ENCODE data around the gene GYPC.
"Not testable (repeated sequence)": the region's sequence is repeated elsewhere in the genome, so short reads cannot be mapped to it uniquely, and the experiment has no call there.

Gene GYPC

DNA sequence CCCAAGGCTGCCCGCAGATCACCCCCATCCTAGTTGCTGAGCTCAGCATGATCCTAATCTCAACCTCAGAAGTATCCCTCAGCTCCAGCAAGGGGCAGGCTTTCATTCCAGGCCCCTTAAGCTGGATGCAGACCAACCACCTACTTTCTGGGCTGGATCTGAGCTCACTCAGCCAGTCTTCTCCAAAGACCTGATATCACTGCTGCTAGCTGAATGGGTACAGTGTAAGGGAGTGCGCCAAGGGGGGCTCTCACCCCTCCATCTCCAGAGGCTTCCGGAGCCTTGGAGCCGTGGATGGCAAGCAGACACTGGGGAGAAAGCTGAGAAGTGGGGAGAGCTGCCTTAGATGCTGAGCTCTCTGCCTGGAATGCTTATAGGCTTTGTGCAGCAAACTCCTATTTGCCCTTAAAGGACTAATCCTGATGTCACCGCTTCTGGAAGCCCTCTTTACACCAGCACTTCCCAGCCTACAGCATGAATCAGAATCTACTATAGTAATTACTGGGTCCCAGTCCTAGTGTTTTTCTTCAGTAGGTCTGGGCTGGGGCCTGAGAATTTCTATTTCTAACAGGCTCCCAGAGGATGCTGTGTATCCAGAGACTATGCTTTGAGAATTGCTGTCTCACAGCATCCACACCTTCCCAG lies 31.0 kb downstream of the GYPC start:
- no peaks in the 10 kb centered on the region for H3K27me3 ChIP-seq (ENCODE audit: low read depth, low read length)
- H3K79me2 ChIP-seq (ENCODE audit: low read length): no peaks in the 10 kb centered on the region
- TF ChIP-seq EZH2phosphoT487 (IDR thresholded peaks at IDR 0.05; ENCODE audit: low read depth): no peak
- TF ChIP-seq CTCF (IDR thresholded peaks at IDR 0.05; ENCODE audit: low read depth, low read length): no peak
- H3K4me1 ChIP-seq (ENCODE audit: low read length): peaks cover 9% of the 10 kb centered on the region
- peaks cover 5% of the 10 kb centered on the region; the same call in 1 of the 2 replicates for H4K20me1 ChIP-seq (ENCODE audit: insufficient read depth, low read length)
- peaks cover 34% of the 10 kb centered on the region for H3K36me3 ChIP-seq (replicated peaks; ENCODE audit: low read depth, low read length)
- no peaks in the 10 kb centered on the region for H3K9me3 ChIP-seq (ENCODE audit: insufficient read depth, low read length)
- no peak overlapping the region for H3K4me3 ChIP-seq (ENCODE audit: low read length)
- H3K27ac ChIP-seq (ENCODE audit: low read length): no peak overlapping the region
- no peak overlapping the region for H3K4me2 ChIP-seq (ENCODE audit: low read length)
- H2AFZ ChIP-seq (ENCODE audit: low read depth, low read length): no peak overlapping the region
- no peak overlapping the region for H3K9ac ChIP-seq (ENCODE audit: low read length)

DNA sequence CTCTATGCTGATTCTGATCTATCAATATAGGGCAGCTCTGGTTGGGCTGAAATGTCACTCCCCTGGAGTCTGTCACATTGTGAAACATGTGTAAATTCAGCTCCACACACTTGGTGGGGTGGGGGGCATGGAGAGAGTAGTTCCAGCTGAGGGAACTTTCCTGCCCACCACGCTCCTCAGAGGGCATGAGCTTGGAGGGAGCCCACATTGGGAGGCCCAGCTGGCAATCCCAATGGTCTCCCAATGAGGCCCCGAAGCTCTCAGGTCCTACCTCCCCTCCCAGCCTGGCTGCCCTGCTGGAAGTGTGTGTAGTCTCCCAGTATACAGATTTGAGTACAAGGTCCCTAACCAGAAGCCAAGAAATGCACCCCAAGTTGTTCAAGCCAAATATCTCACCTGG lies 31.5 kb downstream of the GYPC start:
- H3K4me1 ChIP-seq (ENCODE audit: low read length): peaks cover 4% of the 10 kb centered on the region
- no peak overlapping the region for H3K27ac ChIP-seq (ENCODE audit: low read length)
- H3K36me3 ChIP-seq (replicated peaks; ENCODE audit: low read depth, low read length): peaks cover 36% of the 10 kb centered on the region
- H3K4me3 ChIP-seq (ENCODE audit: low read length): no peak overlapping the region
- H3K79me2 ChIP-seq (ENCODE audit: low read length): no peaks in the 10 kb centered on the region
- H4K20me1 ChIP-seq (ENCODE audit: insufficient read depth, low read length): peaks cover 5% of the 10 kb centered on the region; the same call in 1 of the 2 replicates
- H3K27me3 ChIP-seq (ENCODE audit: low read depth, low read length): no peaks in the 10 kb centered on the region
- no peak overlapping the region for H3K4me2 ChIP-seq (ENCODE audit: low read length)
- TF ChIP-seq EZH2phosphoT487 (IDR thresholded peaks at IDR 0.05; ENCODE audit: low read depth) (no peak), CTCF (IDR thresholded peaks at IDR 0.05; ENCODE audit: low read depth, low read length) (no peak)
- H3K9ac ChIP-seq (ENCODE audit: low read length): no peak overlapping the region
- no peaks in the 10 kb centered on the region for H3K9me3 ChIP-seq (ENCODE audit: insufficient read depth, low read length)
- no peak overlapping the region for H2AFZ ChIP-seq (ENCODE audit: low read depth, low read length)

GRCh38 chr2:126688594-126688993 lies 32.6 kb downstream of the GYPC start:
- H3K9ac ChIP-seq (ENCODE audit: low read length); H4K20me1 ChIP-seq (ENCODE audit: insufficient read depth, low read length); H3K27me3 ChIP-seq (ENCODE audit: low read depth, low read length); H3K27ac ChIP-seq (ENCODE audit: low read length); H3K4me1 ChIP-seq (ENCODE audit: low read length); H3K4me2 ChIP-seq (ENCODE audit: low read length); H2AFZ ChIP-seq (ENCODE audit: low read depth, low read length); H3K4me3 ChIP-seq (ENCODE audit: low read length); H3K79me2 ChIP-seq (ENCODE audit: low read length); H3K9me3 ChIP-seq (ENCODE audit: insufficient read depth, low read length): not testable (repeated sequence)
- peaks cover 35% of the 10 kb centered on the region for H3K36me3 ChIP-seq (replicated peaks; ENCODE audit: low read depth, low read length)

DNA sequence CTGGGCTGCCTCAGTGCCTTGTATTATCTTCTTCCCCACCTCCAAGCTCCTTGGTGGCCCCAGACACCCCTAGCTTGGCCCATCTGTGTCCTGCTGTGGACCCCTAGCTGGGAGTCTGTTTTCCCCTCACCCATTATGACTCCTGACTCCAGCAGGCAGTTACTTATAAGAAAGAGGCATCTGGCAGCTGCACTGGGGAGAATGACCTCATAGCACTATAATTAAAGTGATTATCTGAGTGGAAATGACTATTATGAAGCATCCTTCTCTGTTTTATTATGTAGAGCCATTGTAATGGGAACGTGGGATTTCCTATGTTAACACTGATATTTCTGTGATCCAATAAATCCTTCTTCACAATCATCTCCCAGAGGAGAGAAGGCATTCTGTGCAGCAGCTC lies 36.3 kb downstream of the GYPC start:
- H3K4me3 ChIP-seq (ENCODE audit: low read length); H3K27me3 ChIP-seq (ENCODE audit: low read depth, low read length); H2AFZ ChIP-seq (ENCODE audit: low read depth, low read length); H3K4me2 ChIP-seq (ENCODE audit: low read length); H3K79me2 ChIP-seq (ENCODE audit: low read length); H3K27ac ChIP-seq (ENCODE audit: low read length); H4K20me1 ChIP-seq (ENCODE audit: insufficient read depth, low read length); H3K4me1 ChIP-seq (ENCODE audit: low read length); H3K9ac ChIP-seq (ENCODE audit: low read length); H3K9me3 ChIP-seq (ENCODE audit: insufficient read depth, low read length): not testable (repeated sequence)
- peaks cover 22% of the 10 kb centered on the region for H3K36me3 ChIP-seq (replicated peaks; ENCODE audit: low read depth, low read length)

GRCh38 chr2:126692934-126693592 lies 37.1 kb downstream of the GYPC start:
- H3K27me3 ChIP-seq (ENCODE audit: low read depth, low read length); H3K79me2 ChIP-seq (ENCODE audit: low read length); H3K4me1 ChIP-seq (ENCODE audit: low read length); H3K9ac ChIP-seq (ENCODE audit: low read length); H3K4me3 ChIP-seq (ENCODE audit: low read length); H3K4me2 ChIP-seq (ENCODE audit: low read length); H3K27ac ChIP-seq (ENCODE audit: low read length); H2AFZ ChIP-seq (ENCODE audit: low read depth, low read length); H4K20me1 ChIP-seq (ENCODE audit: insufficient read depth, low read length); H3K9me3 ChIP-seq (ENCODE audit: insufficient read depth, low read length): not testable (repeated sequence)
- peaks cover 22% of the 10 kb centered on the region for H3K36me3 ChIP-seq (replicated peaks; ENCODE audit: low read depth, low read length)
